ENCODE measurements around the gene TSC22D2. TPM values are rescaled to one million over a fixed set of nuclear protein-coding genes. Genes with fewer than 3 reads are reported as not detected.

Gene TSC22D2
- total RNA-seq, result 21.3 and 22.7 TPM in 2 replicates

GRCh38 chr3:150408221-150409124 lies at the start of gene TSC22D2:
TSC22D2 (plus strand) TSS chr3:150408298; CDS start chr3:150409351, 1,053 bp downstream.
- peak; percentile 92 for DNase-seq (ENCODE audit: low spot score)
- H3K27ac Mint-ChIP-seq, result peak within 1 kb of the TSS; percentile 95
- H3K27me3 Mint-ChIP-seq (ENCODE audit: insufficient read depth), result peaks cover 6% of the 10 kb centered on the region
- no peaks in the 10 kb centered on the region for H3K9me3 Mint-ChIP-seq
- H3K36me3 Mint-ChIP-seq (ENCODE audit: low read depth), result peaks cover 17% of the 10 kb centered on the region
- intact Hi-C loops (cut with micrococcal nuclease), result loop anchor here (1.0 to 10.0 kb wide), 9 partner anchors 23 to 794 kb away; partner anchors contain the start of genes EIF2A, ERICH6, GPR171 and PFN2
- H3K4me3 Mint-ChIP-seq, result peak within 1 kb of the TSS; percentile 83
- peaks cover 40% of the 10 kb centered on the region for H3K4me1 Mint-ChIP-seq (ENCODE audit: low read depth)

- H3K27me3 Mint-ChIP-seq (ENCODE audit: insufficient read depth), result peaks cover 4% of the 10 kb centered on the region
- intact Hi-C loops (cut with micrococcal nuclease), result no loop called here
- no peaks in the 10 kb centered on the region for H3K4me1 Mint-ChIP-seq (ENCODE audit: low read depth)
- no peak overlapping the region for H3K27ac Mint-ChIP-seq
- no peak for DNase-seq (ENCODE audit: low spot score)
- no peaks in the 10 kb centered on the region for H3K9me3 Mint-ChIP-seq
- H3K36me3 Mint-ChIP-seq (ENCODE audit: low read depth), result no peaks in the 10 kb centered on the region
- no peak overlapping the region for H3K4me3 Mint-ChIP-seq
Observed at GRCh38 chr3:150359381-150359780, 48.7 kb upstream of the TSC22D2 start.

GRCh38 chr3:150360966-150361365 lies 47.1 kb upstream of the TSC22D2 start:
- intact Hi-C loops (cut with micrococcal nuclease), result no loop called here
- H3K27me3 Mint-ChIP-seq (ENCODE audit: insufficient read depth), result peaks cover 4% of the 10 kb centered on the region
- no peak for DNase-seq (ENCODE audit: low spot score)
- H3K9me3 Mint-ChIP-seq, result no peaks in the 10 kb centered on the region
- H3K4me3 Mint-ChIP-seq, result no peak overlapping the region
- no peak overlapping the region for H3K27ac Mint-ChIP-seq
- H3K4me1 Mint-ChIP-seq (ENCODE audit: low read depth), result no peaks in the 10 kb centered on the region
- H3K36me3 Mint-ChIP-seq (ENCODE audit: low read depth), result no peaks in the 10 kb centered on the region

- peaks cover 4% of the 10 kb centered on the region for H3K27me3 Mint-ChIP-seq (ENCODE audit: insufficient read depth)
- no peak for DNase-seq (ENCODE audit: low spot score)
- no peak overlapping the region for H3K27ac Mint-ChIP-seq
- H3K4me3 Mint-ChIP-seq, result no peak overlapping the region
- intact Hi-C loops (cut with micrococcal nuclease), result no loop called here
- no peaks in the 10 kb centered on the region for H3K9me3 Mint-ChIP-seq
- no peaks in the 10 kb centered on the region for H3K36me3 Mint-ChIP-seq (ENCODE audit: low read depth)
- H3K4me1 Mint-ChIP-seq (ENCODE audit: low read depth), result no peaks in the 10 kb centered on the region
Observed at GRCh38 chr3:150362515-150363302, 45.4 kb upstream of the TSC22D2 start.

DNA sequence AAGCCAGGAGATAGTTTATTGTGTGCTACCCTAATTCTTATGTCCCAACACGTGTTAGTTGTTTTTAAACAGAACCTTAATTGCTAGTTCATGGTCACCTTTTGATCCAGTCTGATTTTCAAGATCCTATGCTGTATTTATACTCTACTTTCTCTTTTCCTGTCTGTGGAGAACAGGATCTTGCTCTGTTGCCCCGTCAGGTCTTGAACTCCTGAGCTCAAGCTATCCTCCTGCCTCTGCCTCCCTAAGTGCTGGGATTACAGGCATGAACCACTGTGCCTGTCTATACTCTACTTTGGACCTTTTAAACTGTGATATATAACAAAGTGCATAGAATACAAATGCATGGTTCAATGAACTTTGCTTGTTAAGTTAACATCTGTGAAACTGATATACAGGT lies 44.7 kb upstream of the TSC22D2 start:
- H3K9me3 Mint-ChIP-seq, result no peaks in the 10 kb centered on the region
- H3K27ac Mint-ChIP-seq, result no peak overlapping the region
- peaks cover 4% of the 10 kb centered on the region for H3K27me3 Mint-ChIP-seq (ENCODE audit: insufficient read depth)
- no peak for DNase-seq (ENCODE audit: low spot score)
- H3K4me3 Mint-ChIP-seq, result no peak overlapping the region
- H3K36me3 Mint-ChIP-seq (ENCODE audit: low read depth), result no peaks in the 10 kb centered on the region
- intact Hi-C loops (cut with micrococcal nuclease), result no loop called here
- H3K4me1 Mint-ChIP-seq (ENCODE audit: low read depth), result no peaks in the 10 kb centered on the region

GRCh38 chr3:150365132-150365604 lies 42.9 kb upstream of the TSC22D2 start:
- intact Hi-C loops (cut with micrococcal nuclease), result no loop called here
- H3K4me3 Mint-ChIP-seq, result no peak overlapping the region
- no peak overlapping the region for H3K27ac Mint-ChIP-seq
- no peak for DNase-seq (ENCODE audit: low spot score)
- H3K4me1 Mint-ChIP-seq (ENCODE audit: low read depth), result no peaks in the 10 kb centered on the region
- H3K27me3 Mint-ChIP-seq (ENCODE audit: insufficient read depth), result peaks cover 4% of the 10 kb centered on the region
- H3K36me3 Mint-ChIP-seq (ENCODE audit: low read depth), result no peaks in the 10 kb centered on the region
- H3K9me3 Mint-ChIP-seq, result no peaks in the 10 kb centered on the region

DNA sequence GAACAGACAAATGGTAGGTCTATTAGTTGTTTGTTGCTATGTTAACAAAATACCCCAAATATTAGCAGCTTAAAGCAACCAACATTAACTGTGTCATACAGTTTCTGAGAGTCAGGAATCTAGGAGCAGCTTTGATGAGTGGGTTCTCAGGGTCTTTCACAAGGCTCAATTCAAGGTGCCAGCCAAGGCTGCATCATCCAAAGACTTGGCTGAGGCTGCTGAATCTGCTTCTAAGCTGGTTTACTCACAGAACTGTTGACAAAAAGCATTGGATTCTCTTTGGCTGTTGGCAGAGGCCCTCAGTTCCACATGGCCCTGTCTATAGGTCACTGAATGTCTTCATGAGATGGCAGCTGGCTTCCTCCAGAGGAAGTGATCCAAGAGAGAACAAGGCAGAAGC lies 40.3 kb upstream of the TSC22D2 start:
- Mint-ChIP-seq H3K9me3 (no peaks in the 10 kb centered on the region), H3K27ac (no peak overlapping the region), H3K27me3 (ENCODE audit: insufficient read depth) (peaks cover 4% of the 10 kb centered on the region), H3K4me1 (ENCODE audit: low read depth) (peaks cover 5% of the 10 kb centered on the region), H3K36me3 (ENCODE audit: low read depth) (peaks cover 1% of the 10 kb centered on the region), H3K4me3 (no peak overlapping the region)
- DNase-seq (ENCODE audit: low spot score), result no peak
- intact Hi-C loops (cut with micrococcal nuclease), result no loop called here

GRCh38 chr3:150370122-150370602 lies 37.9 kb upstream of the TSC22D2 start:
- peaks cover 5% of the 10 kb centered on the region for H3K4me1 Mint-ChIP-seq (ENCODE audit: low read depth)

DNA sequence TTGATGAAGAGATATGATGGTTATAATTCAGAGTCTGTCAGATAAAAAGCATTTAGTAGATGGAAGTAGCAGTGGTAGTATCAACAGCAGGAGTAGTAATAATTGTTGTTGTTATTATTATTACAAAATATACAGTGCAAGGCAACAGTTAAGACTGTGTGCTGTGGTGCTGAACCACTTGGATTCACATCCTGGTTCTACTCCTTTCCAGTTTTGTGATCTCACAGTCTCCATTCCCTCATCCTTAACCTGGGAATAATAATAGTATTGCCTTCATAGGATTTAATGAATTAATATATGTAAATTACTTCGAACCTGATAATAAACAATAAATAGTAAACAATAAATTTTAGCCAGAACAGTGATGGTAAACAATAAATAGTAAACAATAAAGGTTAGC lies 37.1 kb upstream of the TSC22D2 start:
- intact Hi-C loops (cut with micrococcal nuclease), result no loop called here
- H3K9me3 Mint-ChIP-seq, result no peaks in the 10 kb centered on the region
- H3K36me3 Mint-ChIP-seq (ENCODE audit: low read depth), result peaks cover 1% of the 10 kb centered on the region
- H3K27me3 Mint-ChIP-seq (ENCODE audit: insufficient read depth), result peaks cover 5% of the 10 kb centered on the region
- DNase-seq (ENCODE audit: low spot score), result no peak
- no peak overlapping the region for H3K27ac Mint-ChIP-seq
- peaks cover 5% of the 10 kb centered on the region for H3K4me1 Mint-ChIP-seq (ENCODE audit: low read depth)
- H3K4me3 Mint-ChIP-seq, result no peak overlapping the region

More at GRCh38 chr3:150370122-150370602, 37.9 kb upstream of the TSC22D2 start:
- DNase-seq (ENCODE audit: low spot score), result no peak
- peaks cover 5% of the 10 kb centered on the region for H3K27me3 Mint-ChIP-seq (ENCODE audit: insufficient read depth)
- no peak overlapping the region for H3K4me3 Mint-ChIP-seq
- no peaks in the 10 kb centered on the region for H3K9me3 Mint-ChIP-seq
- H3K36me3 Mint-ChIP-seq (ENCODE audit: low read depth), result peaks cover 1% of the 10 kb centered on the region
- H3K27ac Mint-ChIP-seq, result no peak overlapping the region
- intact Hi-C loops (cut with micrococcal nuclease), result no loop called here

GRCh38 chr3:150371741-150372254 lies 36.3 kb upstream of the TSC22D2 start:
- Mint-ChIP-seq H3K27ac (no peak overlapping the region), H3K36me3 (ENCODE audit: low read depth) (peaks cover 1% of the 10 kb centered on the region), H3K4me1 (ENCODE audit: low read depth) (peaks cover 5% of the 10 kb centered on the region), H3K27me3 (ENCODE audit: insufficient read depth) (peaks cover 5% of the 10 kb centered on the region), H3K9me3 (no peaks in the 10 kb centered on the region), H3K4me3 (no peak overlapping the region)
- intact Hi-C loops (cut with micrococcal nuclease), result no loop called here
- DNase-seq (ENCODE audit: low spot score), result no peak

DNA sequence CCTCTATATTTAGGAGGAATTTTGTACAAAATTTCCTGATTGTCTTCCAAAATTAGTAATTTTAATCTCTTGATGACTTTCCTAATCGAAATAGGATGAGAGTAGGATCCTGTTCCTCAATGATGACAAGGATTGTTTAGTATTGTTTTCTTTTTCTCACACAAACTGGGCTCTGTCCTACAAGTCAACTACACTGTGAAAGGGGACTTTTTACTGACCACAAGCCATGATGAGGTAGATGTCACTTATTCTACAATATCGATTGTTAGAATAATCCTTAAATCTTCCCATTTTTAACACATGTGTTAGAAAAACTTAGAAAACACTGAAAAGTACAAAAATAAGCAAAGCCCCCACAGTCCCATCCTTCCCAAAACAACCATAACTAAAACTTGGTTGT lies 35.8 kb upstream of the TSC22D2 start:
- Mint-ChIP-seq H3K9me3 (no peaks in the 10 kb centered on the region), H3K36me3 (ENCODE audit: low read depth) (peaks cover 1% of the 10 kb centered on the region), H3K4me1 (ENCODE audit: low read depth) (peaks cover 5% of the 10 kb centered on the region), H3K27ac (no peak overlapping the region), H3K4me3 (no peak overlapping the region), H3K27me3 (ENCODE audit: insufficient read depth) (peaks cover 5% of the 10 kb centered on the region)
- DNase-seq (ENCODE audit: low spot score), result no peak
- intact Hi-C loops (cut with micrococcal nuclease), result no loop called here

- DNase-seq (ENCODE audit: low spot score), result no peak
- peaks cover 1% of the 10 kb centered on the region for H3K36me3 Mint-ChIP-seq (ENCODE audit: low read depth)
- no peak overlapping the region for H3K4me3 Mint-ChIP-seq
- intact Hi-C loops (cut with micrococcal nuclease), result no loop called here
- peaks cover 6% of the 10 kb centered on the region for H3K4me1 Mint-ChIP-seq (ENCODE audit: low read depth)
- no peak overlapping the region for H3K27ac Mint-ChIP-seq
- H3K9me3 Mint-ChIP-seq, result no peaks in the 10 kb centered on the region
- peaks cover 5% of the 10 kb centered on the region for H3K27me3 Mint-ChIP-seq (ENCODE audit: insufficient read depth)
Observed at GRCh38 chr3:150372722-150373121, 35.4 kb upstream of the TSC22D2 start.
